CD14-positive monocyte (primary cell): ENCODE results near the gene RTL10. TPM values are rescaled to one million over a fixed set of nuclear protein-coding genes. Genes with fewer than 3 reads are reported as not detected.

ENCODE experiments used
- DNase-seq, 3 donors: peaks; one replicate each; pipeline ENCODE4 v3.0.0-alpha.2; 2011 to 2022
- H2AFZ ChIP-seq: 2 replicates; pipeline ENCODE4 v1.6.0; 2012; ENCODE audit warnings: mild to moderate bottlenecking, low read depth, low read length, inconsistent platforms; ENCODE audit not compliant: insufficient read depth, poor library complexity, severe bottlenecking
- H3K27ac ChIP-seq, 2 donors: 1 replicate in 1 of 2; 2 replicates in 1 of 2; pipeline ENCODE4 v1.5.1; 2012 to 2013; ENCODE audit warnings: low read length in 2 of 2, control low read depth in 1 of 2, inconsistent platforms in 1 of 2, low read depth in 1 of 2, mild to moderate bottlenecking in 1 of 2
- H3K27me3 ChIP-seq, 2 donors: one replicate each; pipeline versions ENCODE4 v1.6.0 to v1.6.1; 2011 to 2013; ENCODE audit warnings: low read length in 2 of 2; ENCODE audit not compliant: control insufficient read depth in 2 of 2, insufficient read depth in 2 of 2
- H3K36me3 ChIP-seq, 2 donors: replicated peaks in 1 of 2; 1 replicate in 1 of 2; 2 replicates in 1 of 2; pipeline versions ENCODE4 v1.5.1 to v1.6.1; 2012 to 2013; ENCODE audit warnings: low read length in 2 of 2, control low read depth in 1 of 2, inconsistent platforms in 1 of 2, mild to moderate bottlenecking in 1 of 2; ENCODE audit not compliant: insufficient read depth in 2 of 2, control insufficient read depth in 1 of 2
- H3K4me1 ChIP-seq, 2 donors: 1 replicate in 1 of 2; 2 replicates in 1 of 2; pipeline versions ENCODE4 v1.5.1 to v1.6.1; 2012 to 2013; ENCODE audit warnings: low read length in 2 of 2, control low read depth in 1 of 2, inconsistent platforms in 1 of 2, mild to moderate bottlenecking in 1 of 2, moderate library complexity in 1 of 2; ENCODE audit not compliant: insufficient read depth in 2 of 2, control insufficient read depth in 1 of 2
- H3K4me2 ChIP-seq: replicated peaks from 2 replicates; pipeline ENCODE3; 2012; ENCODE audit warnings: low read length, moderate library complexity, mild to moderate bottlenecking; ENCODE audit not compliant: poor library complexity, severe bottlenecking; ENCODE audit errors: extremely low read depth
- H3K4me3 ChIP-seq, 3 experiments: fragments of 200-600 bp in 1 of 3; sonication (generic) in 1 of 3; replicated peaks in 1 of 3; 1 replicate in 2 of 3; 2 replicates in 1 of 3; pipeline ENCODE4 v1.5.1; 2011 to 2013; ENCODE audit warnings: low read length in 3 of 3, mild to moderate bottlenecking in 3 of 3, control low read depth in 2 of 3, low read depth in 2 of 3, inconsistent platforms in 1 of 3, moderate library complexity in 1 of 3
- H3K79me2 ChIP-seq: 2 replicates; pipeline ENCODE4 v1.6.0; 2012; ENCODE audit warnings: mild to moderate bottlenecking, control low read depth, inconsistent platforms, low read length, moderate library complexity; ENCODE audit not compliant: insufficient read depth
- H3K9ac ChIP-seq: 2 replicates; pipeline ENCODE4 v1.6.0; 2017; ENCODE audit warnings: low read length, mild to moderate bottlenecking; ENCODE audit not compliant: insufficient read depth, poor library complexity, severe bottlenecking
- H3K9me3 ChIP-seq, 2 donors: replicated peaks in 1 of 2; 1 replicate in 1 of 2; 2 replicates in 1 of 2; pipeline versions ENCODE4 v1.5.1 to v1.6.1; 2012 to 2013; ENCODE audit warnings: low read length in 2 of 2, control low read depth in 1 of 2; ENCODE audit not compliant: control insufficient read depth in 1 of 2, insufficient read depth in 1 of 2
- H4K20me1 ChIP-seq: 2 replicates; pipeline ENCODE4 v1.6.0; 2012; ENCODE audit warnings: mild to moderate bottlenecking, low read length, control low read depth, moderate library complexity; ENCODE audit not compliant: insufficient read depth
- H3K27ac Mint-ChIP-seq, 7 donors: one replicate each; pipeline ENCODE4 v1.8.0; 2020; ENCODE audit warnings: mild to moderate bottlenecking in 7 of 7, mixed read lengths in 7 of 7, moderate library complexity in 6 of 7, inconsistent platforms in 2 of 7
- H3K27me3 Mint-ChIP-seq, 3 donors: one replicate each; pipeline ENCODE4 v1.8.0; 2021 to 2022; ENCODE audit warnings: low read depth in 3 of 3, mild to moderate bottlenecking in 3 of 3, mixed read lengths in 3 of 3, moderate library complexity in 3 of 3, inconsistent platforms in 1 of 3
- H3K36me3 Mint-ChIP-seq, 2 donors: one replicate each; pipeline ENCODE4 v1.8.0; 2020; ENCODE audit warnings: mixed read lengths in 2 of 2, inconsistent platforms in 1 of 2, mild to moderate bottlenecking in 1 of 2
- H3K4me1 Mint-ChIP-seq: one replicate; pipeline ENCODE4 v1.8.0; 2020; ENCODE audit warnings: mild to moderate bottlenecking, mixed read lengths
- H3K4me3 Mint-ChIP-seq, 2 donors: one replicate each; pipeline ENCODE4 v1.8.0; 2020; ENCODE audit warnings: mild to moderate bottlenecking in 2 of 2, mixed read lengths in 2 of 2, moderate library complexity in 1 of 2
- H3K9me3 Mint-ChIP-seq, 7 donors: one replicate each; pipeline ENCODE4 v1.8.0; 2020 to 2022; ENCODE audit warnings: mixed read lengths in 7 of 7, mild to moderate bottlenecking in 6 of 7, moderate library complexity in 6 of 7, inconsistent platforms in 2 of 7
- CTCF ChIP-seq: fragments of 200-600 bp; IDR thresholded peaks from one replicate; pipeline ENCODE4 v1.8.0; 2022; ENCODE audit warnings: antibody characterized with exemption, mild to moderate bottlenecking
- WGBS: methylation state at CpG from one replicate; pipeline ENCODE4 v1.1.5; 2013; ENCODE audit warnings: missing lambda C conversion rate; ENCODE audit not compliant: insufficient coverage; 5-methylcytosine and 5-hydroxymethylcytosine counted together
- intact Hi-C, 2 donors: fragments of 100-400 bp; cut with micrococcal nuclease; formaldehyde crosslinking; loops; one replicate each; pipeline versions ENCODE4 v1.15.0 to v1.15.1; 2023
- polyA plus RNA-seq, 3 donors: library from polyadenylated mRNA; depleted of rRNA in 1 of 3; unstranded in 2 of 3; stranded (reverse) in 1 of 3; fragments of 300-500 nt in 2 of 3; fragments of >200 nt in 1 of 3; fragmentation: Illumina TruSeq in 2 of 3; gene quantifications; 1 replicate in 2 of 3; 2 replicates in 1 of 3; pipeline ENCODE4 v1.2.3, GENCODE V29; 2012 to 2021

The RTL10 gene
- polyA plus RNA-seq, 3 donors: 1.4 to 6.5 (median 1.5) TPM

DNA sequence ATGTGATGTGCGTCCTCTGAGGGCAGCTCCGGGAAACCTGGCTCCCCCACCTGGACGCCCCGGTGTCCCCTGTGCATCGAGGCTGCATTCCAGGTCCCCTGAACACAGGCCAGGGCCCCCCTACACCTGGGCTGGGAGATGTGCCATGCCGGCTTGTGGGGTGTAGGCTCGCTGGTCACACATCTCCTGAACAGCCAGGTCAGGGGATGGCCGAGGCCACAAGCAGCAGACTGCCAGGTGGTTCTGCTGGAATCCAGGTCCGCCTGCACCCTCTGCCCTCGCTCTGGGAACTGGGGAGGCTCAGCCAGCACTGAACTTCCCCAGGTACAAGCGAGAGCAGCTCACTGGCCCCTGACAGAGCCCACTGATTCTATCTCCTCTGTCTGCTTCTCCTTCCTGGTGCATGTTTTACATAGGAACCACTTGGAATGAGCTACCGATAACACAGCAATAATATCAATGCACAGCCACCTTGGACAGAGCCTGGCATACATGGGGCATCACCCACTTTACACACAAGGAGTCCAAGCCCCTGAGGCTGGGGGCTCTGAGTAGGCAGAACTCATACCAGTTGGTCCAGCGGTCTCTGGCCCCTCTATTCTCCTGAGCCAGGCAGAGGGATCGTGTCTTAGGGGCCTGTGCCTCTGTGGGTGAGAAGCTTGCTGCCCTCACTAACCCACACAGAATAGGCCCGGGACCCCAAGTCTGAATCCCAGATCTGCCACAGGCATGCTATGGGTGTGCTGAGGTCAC, 47.3 kb downstream of the RTL10 start:
- Histone ChIP-seq H3K9me3 (no peaks in the 10 kb centered on the region), H3K36me3 (no peaks in the 10 kb centered on the region), H3K27me3 (no peaks in the 10 kb centered on the region), H3K9ac (no peak overlapping the region), H3K4me2 (no peak overlapping the region), H4K20me1 (no peaks in the 10 kb centered on the region), H3K27ac (no peak overlapping the region), H3K4me3 (no peak overlapping the region), H3K79me2 (no peaks in the 10 kb centered on the region), H3K4me1 (no peaks in the 10 kb centered on the region), H2AFZ (no peak overlapping the region)
- TF ChIP-seq CTCF: no peak
- Mint-ChIP-seq H3K27ac (no peak overlapping the region), H3K4me1 (no peaks in the 10 kb centered on the region), H3K4me3 (no peak overlapping the region), H3K36me3 (no peaks in the 10 kb centered on the region), H3K9me3 (peaks cover 0 to 4% (median 0%) of the 10 kb centered on the region in 7 donors), H3K27me3 (peaks cover 0 to 4% (median 0%) of the 10 kb centered on the region in 3 donors)
- whole genome bisulfite sequencing: 100% methylated on average over 13 of the region's 15 CpGs
- DNase-seq: no peak
- intact Hi-C loops: no loop called here

DNA sequence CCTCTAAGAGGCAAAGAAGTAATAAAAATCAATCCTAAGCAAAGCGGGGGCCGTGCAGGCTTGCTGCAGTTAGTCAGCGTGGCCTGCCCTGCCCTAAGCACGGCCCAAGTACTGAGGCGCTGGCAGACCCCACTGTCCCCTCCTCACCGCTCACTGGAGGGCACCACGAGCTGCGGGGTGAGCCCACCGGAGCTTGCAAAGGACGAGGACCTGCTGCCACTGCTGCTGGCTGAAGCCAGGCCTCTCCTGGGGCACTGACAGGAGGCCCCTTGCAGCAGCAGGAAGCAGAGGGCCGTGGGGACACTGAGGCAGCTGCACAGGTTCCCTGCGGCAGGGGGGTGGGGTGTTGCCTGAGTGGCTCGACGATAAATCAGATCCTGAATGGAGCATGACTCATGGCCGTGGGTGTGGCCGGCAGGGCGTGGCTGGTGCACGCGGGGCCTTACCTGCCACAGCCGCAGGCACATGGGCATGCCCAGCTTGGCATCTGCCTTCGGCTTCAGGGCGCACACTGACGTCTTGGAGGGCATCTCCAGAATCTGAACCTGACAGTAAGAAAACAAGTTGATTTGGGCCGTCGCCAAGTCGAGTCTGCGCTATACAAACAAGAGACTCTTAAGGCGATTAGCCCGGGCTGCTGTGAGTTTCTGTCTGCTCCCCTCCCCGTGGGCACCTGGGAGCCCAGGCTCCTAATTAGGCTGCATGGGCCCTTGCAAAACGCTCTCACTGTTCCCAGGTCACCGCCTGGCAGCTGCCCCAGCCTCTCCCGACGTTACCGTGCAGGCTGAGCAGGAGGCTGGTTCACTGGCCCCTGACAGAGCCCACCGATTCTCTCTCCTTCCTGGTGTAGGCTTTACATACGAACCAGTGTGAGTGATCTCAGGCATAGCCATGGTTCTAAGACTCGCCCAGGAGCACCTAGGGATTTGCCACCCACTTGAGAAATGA, 48.2 kb downstream of the RTL10 start:
- Histone ChIP-seq H3K4me3 (no peak overlapping the region), H2AFZ (no peak overlapping the region), H3K4me2 (no peak overlapping the region), H3K27me3 (no peaks in the 10 kb centered on the region), H3K9me3 (no peaks in the 10 kb centered on the region), H3K4me1 (no peaks in the 10 kb centered on the region), H3K79me2 (no peaks in the 10 kb centered on the region), H3K36me3 (no peaks in the 10 kb centered on the region), H3K9ac (no peak overlapping the region), H4K20me1 (no peaks in the 10 kb centered on the region), H3K27ac (no peak overlapping the region)
- peaks cover 0 to 4% (median 0%) of the 10 kb centered on the region in 7 donors for H3K9me3 Mint-ChIP-seq
- no peaks in the 10 kb centered on the region for H3K36me3 Mint-ChIP-seq
- no peak overlapping the region for H3K27ac Mint-ChIP-seq
- intact Hi-C loops: no loop called here
- no peak overlapping the region for H3K4me3 Mint-ChIP-seq
- DNase-seq: no peak
- no peaks in the 10 kb centered on the region for H3K4me1 Mint-ChIP-seq
- WGBS: 89% methylated on average over 38 of the region's 38 CpGs
- peaks cover 0 to 2% (median 2%) of the 10 kb centered on the region in 3 donors for H3K27me3 Mint-ChIP-seq
- no peak for TF ChIP-seq CTCF
